Measurements from ENCODE around the gene PCDH17. TPM values are rescaled to one million over a fixed set of nuclear protein-coding genes. Genes with fewer than 3 reads are reported as not detected.

Gene PCDH17
- total RNA-seq, 1 experiment from 2014 or later = not detected

DNA sequence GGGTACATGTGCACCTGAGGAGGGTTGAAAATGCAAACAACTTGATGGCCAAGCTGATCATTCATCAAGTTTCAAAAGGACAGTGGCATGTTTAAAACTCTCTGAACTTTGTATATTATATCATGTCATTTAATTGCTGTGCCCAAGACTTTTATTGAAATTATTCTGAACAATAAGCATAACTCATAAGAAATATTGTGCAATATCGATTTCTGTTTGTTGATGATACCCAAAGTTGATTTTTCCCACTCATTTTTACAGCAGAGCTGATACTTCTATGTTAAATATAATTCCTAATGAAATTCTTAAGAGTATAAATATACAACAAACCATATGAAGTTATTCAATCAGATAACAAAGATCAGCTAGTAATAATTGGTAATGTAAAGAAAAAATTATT, 49.1 kb downstream of the PCDH17 start:
- TF ChIP-seq CTCF (IDR thresholded peaks at IDR 0.05; ENCODE audit: unreplicated experiment) = no peak
- H3K9me3 Mint-ChIP-seq (ENCODE audit: unreplicated experiment) = no peaks in the 10 kb centered on the region
- no TSS peak for BruUV-seq (replicated peaks)
- intact Hi-C loops (cut with micrococcal nuclease) = no loop called here
- no peaks in the 10 kb centered on the region for H3K36me3 Mint-ChIP-seq (ENCODE audit: insufficient read depth, unreplicated experiment)
- peaks cover 74% of the 10 kb centered on the region for H3K27me3 Mint-ChIP-seq (ENCODE audit: insufficient read depth, unreplicated experiment)
- POLR2A ChIA-PET = no interaction called here
- no peak overlapping the region for H3K27ac Mint-ChIP-seq (ENCODE audit: low read depth, unreplicated experiment)
- H3K4me3 Mint-ChIP-seq (ENCODE audit: unreplicated experiment) = no peak overlapping the region
- H3K4me1 Mint-ChIP-seq (ENCODE audit: insufficient read depth, unreplicated experiment) = no peaks in the 10 kb centered on the region
- CTCF ChIA-PET = interaction anchor here (0.7 kb wide), 1 partner anchor 331 kb away, joined by 3 read pairs; no protein-coding TSS in a partner anchor
- no peak for DNase-seq (ENCODE audit: unreplicated experiment)

DNA sequence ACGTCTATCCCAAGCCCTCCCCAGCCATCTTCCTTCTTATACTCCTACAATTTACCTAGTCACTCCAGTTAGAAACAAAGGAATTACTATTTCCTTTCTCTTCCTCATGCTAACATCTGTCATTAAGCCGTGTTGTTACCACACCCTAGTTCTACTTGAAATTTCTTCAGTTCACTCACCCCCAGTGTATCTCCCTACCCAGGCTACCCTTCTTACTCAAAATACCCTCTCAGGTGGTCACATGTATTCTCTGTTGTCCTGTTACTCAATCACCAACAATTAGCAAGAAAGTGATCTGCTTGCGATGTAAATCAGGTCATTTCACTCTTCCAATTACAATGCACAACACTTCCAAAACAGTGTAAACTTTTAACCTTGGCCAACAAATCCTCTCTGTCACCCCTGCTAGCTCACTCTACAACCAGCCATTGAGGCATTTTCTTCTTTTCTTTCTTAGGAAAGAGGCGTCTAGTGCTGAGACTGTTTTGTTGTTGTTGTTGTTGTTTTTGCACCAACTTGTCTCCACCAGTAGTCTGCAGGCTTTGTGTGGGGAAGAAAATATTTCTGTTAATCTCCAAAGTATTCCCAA, 50.7 kb downstream of the PCDH17 start:
- no TSS peak for BruUV-seq (replicated peaks)
- H3K27ac Mint-ChIP-seq (ENCODE audit: low read depth, unreplicated experiment) = no peak overlapping the region
- CTCF ChIA-PET = no interaction called here

GRCh38 chr13:57698851-57699250, 67.3 kb downstream of the PCDH17 start:
- H3K27me3 Mint-ChIP-seq (ENCODE audit: insufficient read depth, unreplicated experiment) = peaks cover 66% of the 10 kb centered on the region
- intact Hi-C loops (cut with micrococcal nuclease) = no loop called here
- CTCF ChIA-PET = interaction anchor here (0.7 kb wide), 1 partner anchor 46 kb away, joined by 3 read pairs; no protein-coding TSS in a partner anchor

More for the DNA sequence above, 50.7 kb downstream of the PCDH17 start:
- TF ChIP-seq CTCF (IDR thresholded peaks at IDR 0.05; ENCODE audit: unreplicated experiment) = no peak
- POLR2A ChIA-PET = no interaction called here
- Mint-ChIP-seq H3K9me3 (ENCODE audit: unreplicated experiment) (no peaks in the 10 kb centered on the region), H3K4me3 (ENCODE audit: unreplicated experiment) (no peak overlapping the region), H3K4me1 (ENCODE audit: insufficient read depth, unreplicated experiment) (no peaks in the 10 kb centered on the region), H3K36me3 (ENCODE audit: insufficient read depth, unreplicated experiment) (no peaks in the 10 kb centered on the region), H3K27me3 (ENCODE audit: insufficient read depth, unreplicated experiment) (peaks cover 74% of the 10 kb centered on the region)
- intact Hi-C loops (cut with micrococcal nuclease) = no loop called here
- no peak for DNase-seq (ENCODE audit: unreplicated experiment)

DNA sequence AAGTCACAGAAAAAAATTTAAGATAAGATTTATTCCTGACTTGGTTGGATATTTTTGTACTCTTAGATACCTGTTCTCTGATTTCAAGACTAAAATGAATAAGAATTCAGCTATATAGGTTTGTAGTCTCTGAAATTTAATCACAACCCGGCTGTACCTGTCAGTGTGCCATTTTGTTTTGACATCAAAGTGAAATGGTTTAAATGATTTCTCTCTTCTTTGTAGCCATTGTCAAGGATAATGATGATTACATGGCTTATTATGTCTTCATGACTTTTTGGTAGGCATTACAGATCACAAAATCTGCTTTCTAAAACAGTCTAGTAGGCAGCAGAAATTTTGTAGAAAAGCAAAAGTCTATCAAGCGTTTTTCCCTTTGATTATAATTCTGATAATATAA, 72.5 kb downstream of the PCDH17 start:
- CTCF ChIA-PET = no interaction called here

More at GRCh38 chr13:57698851-57699250, 67.3 kb downstream of the PCDH17 start:
- BruUV-seq (replicated peaks) = no TSS peak
- DNase-seq (ENCODE audit: unreplicated experiment) = no peak
- Mint-ChIP-seq H3K9me3 (ENCODE audit: unreplicated experiment) (no peaks in the 10 kb centered on the region), H3K36me3 (ENCODE audit: insufficient read depth, unreplicated experiment) (no peaks in the 10 kb centered on the region), H3K27ac (ENCODE audit: low read depth, unreplicated experiment) (no peak overlapping the region), H3K4me1 (ENCODE audit: insufficient read depth, unreplicated experiment) (no peaks in the 10 kb centered on the region), H3K4me3 (ENCODE audit: unreplicated experiment) (no peak overlapping the region)
- TF ChIP-seq CTCF (IDR thresholded peaks at IDR 0.05; ENCODE audit: unreplicated experiment) = no peak
- POLR2A ChIA-PET = interaction anchor here (0.5 kb wide), 1 partner anchor 153 kb away, joined by 3 read pairs; no protein-coding TSS in a partner anchor

More for the DNA sequence above, 72.5 kb downstream of the PCDH17 start:
- POLR2A ChIA-PET = no interaction called here
- Mint-ChIP-seq H3K9me3 (ENCODE audit: unreplicated experiment) (no peaks in the 10 kb centered on the region), H3K4me1 (ENCODE audit: insufficient read depth, unreplicated experiment) (no peaks in the 10 kb centered on the region), H3K27ac (ENCODE audit: low read depth, unreplicated experiment) (no peak overlapping the region), H3K36me3 (ENCODE audit: insufficient read depth, unreplicated experiment) (no peaks in the 10 kb centered on the region), H3K4me3 (ENCODE audit: unreplicated experiment) (no peak overlapping the region), H3K27me3 (ENCODE audit: insufficient read depth, unreplicated experiment) (peaks cover 62% of the 10 kb centered on the region)
- DNase-seq (ENCODE audit: unreplicated experiment) = no peak
- intact Hi-C loops (cut with micrococcal nuclease) = no loop called here
- TF ChIP-seq CTCF (IDR thresholded peaks at IDR 0.05; ENCODE audit: unreplicated experiment) = no peak
- no TSS peak for BruUV-seq (replicated peaks)

Data from MCF 10A (cell line).